Nephron progenitor cell (in vitro differentiated cells): ENCODE results near the gene CCDC24.

Experiments used
- DNase-seq: peaks from one replicate; pipeline ENCODE4 v3.0.0; 2021
- H3K27ac Mint-ChIP-seq: 2 replicates; pipeline ENCODE4 v1.8.0; 2021; ENCODE audit warnings: mild to moderate bottlenecking, moderate library complexity, mixed read lengths
- H3K27me3 Mint-ChIP-seq: 2 replicates; pipeline ENCODE4 v1.8.0; 2021; ENCODE audit warnings: mild to moderate bottlenecking, low read depth, mixed read lengths; ENCODE audit not compliant: poor library complexity
- H3K36me3 Mint-ChIP-seq: 2 replicates; pipeline ENCODE4 v1.8.0; 2021; ENCODE audit warnings: low read depth, mixed read lengths
- H3K4me1 Mint-ChIP-seq: 2 replicates; pipeline ENCODE4 v1.8.0; 2021; ENCODE audit warnings: mixed read lengths
- H3K4me3 Mint-ChIP-seq: 2 replicates; pipeline ENCODE4 v1.8.0; 2021; ENCODE audit warnings: mild to moderate bottlenecking, moderate library complexity, mixed read lengths
- H3K9me3 Mint-ChIP-seq: 2 replicates; pipeline ENCODE4 v1.8.0; 2021; ENCODE audit warnings: mild to moderate bottlenecking, moderate library complexity, mixed read lengths
- TF ChIP-seq, protein P1 (sequence below): fragments of 200-600 bp; sonication (generic); IDR thresholded peaks from 2 replicates; pipeline ENCODE4 v1.5.0; 2021; ENCODE audit warnings: antibody characterized with exemption

CCDC24 gene

GRCh38 chr1:43976890-43977289 lies 14.5 kb upstream of the CCDC24 start:
- Mint-ChIP-seq H3K9me3 (no peaks in the 10 kb centered on the region), H3K27ac (no peak overlapping the region), H3K4me1 (peaks cover 61% of the 10 kb centered on the region), H3K4me3 (peak overlapping the region; percentile 93), H3K36me3 (peaks cover 32% of the 10 kb centered on the region), H3K27me3 (peaks cover 4% of the 10 kb centered on the region)
- DNase-seq, result no peak
- TF ChIP-seq, protein P1, sequence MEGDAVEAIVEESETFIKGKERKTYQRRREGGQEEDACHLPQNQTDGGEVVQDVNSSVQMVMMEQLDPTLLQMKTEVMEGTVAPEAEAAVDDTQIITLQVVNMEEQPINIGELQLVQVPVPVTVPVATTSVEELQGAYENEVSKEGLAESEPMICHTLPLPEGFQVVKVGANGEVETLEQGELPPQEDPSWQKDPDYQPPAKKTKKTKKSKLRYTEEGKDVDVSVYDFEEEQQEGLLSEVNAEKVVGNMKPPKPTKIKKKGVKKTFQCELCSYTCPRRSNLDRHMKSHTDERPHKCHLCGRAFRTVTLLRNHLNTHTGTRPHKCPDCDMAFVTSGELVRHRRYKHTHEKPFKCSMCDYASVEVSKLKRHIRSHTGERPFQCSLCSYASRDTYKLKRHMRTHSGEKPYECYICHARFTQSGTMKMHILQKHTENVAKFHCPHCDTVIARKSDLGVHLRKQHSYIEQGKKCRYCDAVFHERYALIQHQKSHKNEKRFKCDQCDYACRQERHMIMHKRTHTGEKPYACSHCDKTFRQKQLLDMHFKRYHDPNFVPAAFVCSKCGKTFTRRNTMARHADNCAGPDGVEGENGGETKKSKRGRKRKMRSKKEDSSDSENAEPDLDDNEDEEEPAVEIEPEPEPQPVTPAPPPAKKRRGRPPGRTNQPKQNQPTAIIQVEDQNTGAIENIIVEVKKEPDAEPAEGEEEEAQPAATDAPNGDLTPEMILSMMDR, result no peak

DNA sequence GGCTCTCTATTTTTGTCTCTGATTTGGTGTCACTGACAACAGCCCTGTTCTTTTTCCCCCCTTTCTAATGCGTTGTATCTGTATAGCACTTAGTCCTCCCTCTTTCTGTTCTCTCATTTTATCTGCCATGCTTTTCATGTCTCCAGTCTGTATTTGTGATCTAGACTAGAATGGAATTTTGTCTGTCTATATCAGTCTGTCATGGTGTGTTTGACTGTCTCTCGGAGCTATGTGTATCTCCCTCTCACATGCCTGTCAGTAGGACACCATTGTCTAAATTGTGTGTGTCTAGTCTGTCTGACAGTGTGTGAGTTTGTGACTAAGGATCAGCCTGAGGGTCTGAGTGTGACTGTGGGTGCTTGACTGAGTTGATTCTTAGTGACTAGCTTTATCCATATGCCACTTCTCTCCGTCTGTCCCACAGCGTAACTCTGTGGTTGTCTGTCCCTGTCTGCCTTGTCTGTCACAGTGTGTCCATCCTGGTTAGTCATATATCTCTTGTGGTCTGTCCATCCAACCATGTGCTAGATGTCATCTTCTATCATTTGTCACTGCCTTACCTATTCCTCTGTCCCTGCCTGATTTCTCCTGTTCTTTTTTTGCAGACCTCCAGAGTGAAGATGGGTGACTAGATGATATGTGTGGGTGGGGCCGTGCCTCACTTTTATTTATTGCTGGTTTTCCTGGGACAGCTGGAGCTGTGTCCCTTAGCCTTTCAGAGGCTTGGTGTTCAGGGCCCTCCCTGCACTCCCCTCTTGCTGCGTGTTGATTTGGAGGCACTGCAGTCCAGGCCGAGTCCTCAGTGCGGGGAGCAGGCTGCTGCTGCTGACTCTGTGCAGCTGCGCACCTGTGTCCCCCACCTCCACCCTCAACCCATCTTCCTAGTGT lies 13.8 kb upstream of the CCDC24 start:
- no peaks in the 10 kb centered on the region for H3K9me3 Mint-ChIP-seq
- no peak overlapping the region for H3K27ac Mint-ChIP-seq
- peaks cover 4% of the 10 kb centered on the region for H3K27me3 Mint-ChIP-seq
- H3K4me3 Mint-ChIP-seq, result peak overlapping the region; percentile 93
- peaks cover 69% of the 10 kb centered on the region for H3K4me1 Mint-ChIP-seq
- DNase-seq, result no peak
- TF ChIP-seq, protein P1, result no peak
- H3K36me3 Mint-ChIP-seq, result peaks cover 32% of the 10 kb centered on the region

- peaks cover 74% of the 10 kb centered on the region for H3K4me1 Mint-ChIP-seq
- H3K4me3 Mint-ChIP-seq, result peak overlapping the region; percentile 93
- TF ChIP-seq, protein P1, result no peak
- H3K27me3 Mint-ChIP-seq, result peaks cover 4% of the 10 kb centered on the region
- DNase-seq, result no peak
- peak overlapping the region; percentile 80 for H3K27ac Mint-ChIP-seq
- no peaks in the 10 kb centered on the region for H3K9me3 Mint-ChIP-seq
- peaks cover 28% of the 10 kb centered on the region for H3K36me3 Mint-ChIP-seq
Observed at GRCh38 chr1:43978264-43978550, 13.2 kb upstream of the CCDC24 start.

- peaks cover 78% of the 10 kb centered on the region for H3K4me1 Mint-ChIP-seq
Observed at GRCh38 chr1:43978551-43979260, 12.7 kb upstream of the CCDC24 start, which contains the start of gene B4GALT2. TSS of gene B4GALT2 (plus strand) at chr1:43979210. CDS start at chr1:43981161, 1,951 bp downstream.

GRCh38 chr1:43979261-43979527 lies 12.2 kb upstream of the CCDC24 start:
- TF ChIP-seq, protein P1, result no peak
- DNase-seq, result no peak
- Mint-ChIP-seq H3K9me3 (no peaks in the 10 kb centered on the region), H3K27me3 (no peaks in the 10 kb centered on the region), H3K36me3 (peaks cover 27% of the 10 kb centered on the region), H3K27ac (no peak overlapping the region), H3K4me1 (peaks cover 78% of the 10 kb centered on the region), H3K4me3 (no peak overlapping the region)

More at GRCh38 chr1:43978551-43979260, 12.7 kb upstream of the CCDC24 start, which contains the start of gene B4GALT2:
- Mint-ChIP-seq H3K36me3 (peaks cover 25% of the 10 kb centered on the region), H3K27ac (peak within 1 kb of the TSS; percentile 80), H3K9me3 (no peaks in the 10 kb centered on the region), H3K4me3 (peak within 1 kb of the TSS; percentile 93), H3K27me3 (peaks cover under 1% of the 10 kb centered on the region)
- TF ChIP-seq, protein P1, result no peak
- DNase-seq, result peak; percentile 63
